HG02678 (cell line): ENCODE data around the gene ZNF385C.

Experiments used
- ATAC-seq: cut with Tn5 transposase; IDR thresholded peaks from one replicate; pipeline ENCODE4 v1.9.1; 2021; ENCODE audit warnings: mild to moderate bottlenecking, moderate library complexity; ENCODE audit not compliant: unreplicated experiment

The ZNF385C gene

DNA sequence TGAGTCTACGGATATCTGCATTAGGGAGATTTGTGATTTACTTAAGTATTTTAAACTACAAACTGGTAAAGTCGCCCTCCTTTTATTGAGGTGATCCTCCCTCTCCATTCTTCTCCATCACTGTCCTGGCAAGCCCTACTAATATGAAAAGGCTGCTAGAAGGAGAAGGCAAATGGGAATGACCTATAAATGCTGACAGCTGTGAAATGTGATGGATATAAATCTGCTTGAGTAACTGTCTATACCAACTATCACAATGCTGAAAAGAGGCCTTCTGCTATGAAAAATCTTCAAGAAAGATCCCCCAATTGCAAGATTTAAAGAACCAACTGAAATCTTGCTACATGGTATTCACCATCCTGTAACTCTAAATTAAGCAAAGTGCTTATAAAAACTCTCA lies 96.5 kb downstream of the ZNF385C start:
- no peak for ATAC-seq

- no peak for ATAC-seq
These were observed 97.7 kb downstream of the ZNF385C start for GRCh38 chr17:42000413-42001133.

GRCh38 chr17:41998497-41998896 lies 99.8 kb downstream of the ZNF385C start:
- no peak for ATAC-seq

GRCh38 chr17:41996855-41997164 lies 101.5 kb downstream of the ZNF385C start:
- ATAC-seq, result no peak

DNA sequence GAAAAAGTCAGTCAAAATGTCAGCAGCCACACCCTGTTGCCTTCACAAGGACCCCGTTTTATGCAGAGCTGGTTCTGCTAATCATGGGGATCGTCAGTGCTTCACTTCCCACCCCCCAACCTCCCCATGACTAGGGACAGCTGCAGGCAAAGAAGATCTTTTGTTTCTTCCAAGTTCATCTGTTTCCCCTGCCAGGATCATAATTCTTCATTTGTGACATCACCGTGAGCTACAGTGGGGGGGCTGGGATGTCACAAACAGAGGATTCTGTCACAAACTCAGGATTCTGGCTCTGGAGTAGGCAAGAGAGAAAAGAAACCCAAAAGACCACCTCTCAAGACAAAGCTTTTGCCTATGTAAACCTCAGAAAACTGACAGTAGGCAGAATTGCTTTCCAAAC lies 105.7 kb downstream of the ZNF385C start:
- no peak for ATAC-seq

- ATAC-seq, result no peak
These were observed 108.4 kb downstream of the ZNF385C start for GRCh38 chr17:41989702-41990419.

- no peak for ATAC-seq
These were observed 109.9 kb downstream of the ZNF385C start for GRCh38 chr17:41988418-41988817.

- no peak for ATAC-seq
These were observed 110.6 kb downstream of the ZNF385C start for GRCh38 chr17:41987642-41988041.

DNA sequence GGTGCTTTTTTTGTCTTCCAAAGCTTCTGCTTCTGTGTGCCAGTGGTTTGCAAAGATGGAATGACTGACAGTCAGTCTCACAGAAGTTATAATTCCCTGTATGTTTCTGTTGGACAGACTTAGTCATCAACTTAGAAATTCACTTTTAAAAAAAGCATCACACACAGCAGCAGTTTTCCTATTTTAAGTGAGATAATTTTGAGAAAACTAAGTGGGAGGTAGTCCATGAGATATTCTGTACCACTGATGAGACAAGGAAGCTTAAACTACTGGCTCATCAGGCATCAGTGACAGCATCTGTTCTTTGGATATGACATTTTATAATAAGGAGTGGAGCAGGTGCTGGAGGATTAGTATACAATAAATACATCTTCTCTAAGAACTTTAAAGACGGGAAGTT lies 111.6 kb downstream of the ZNF385C start:
- ATAC-seq, result no peak

DNA sequence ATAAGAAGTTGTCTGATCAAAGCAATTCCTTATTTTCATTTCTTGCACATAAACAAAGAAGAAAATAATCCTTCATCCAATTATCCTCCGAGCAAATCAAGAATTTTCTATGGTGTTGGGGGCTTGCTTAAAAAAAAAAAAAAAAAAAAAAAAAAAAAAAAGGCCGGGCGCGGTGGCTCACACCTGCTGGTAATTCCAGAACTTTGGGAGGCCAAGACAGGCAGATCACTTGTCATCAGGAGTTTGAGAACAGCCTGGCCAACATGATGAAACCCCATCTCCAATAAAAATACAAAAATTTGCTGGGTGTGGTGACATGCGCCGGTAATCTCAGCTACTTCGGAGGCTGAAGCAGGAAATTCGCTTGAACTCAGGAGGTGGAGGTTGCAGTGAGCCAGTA lies 112.4 kb downstream of the ZNF385C start:
- ATAC-seq, result no peak

- ATAC-seq, result no peak
These were observed 113.8 kb downstream of the ZNF385C start for GRCh38 chr17:41984454-41984853.

DNA sequence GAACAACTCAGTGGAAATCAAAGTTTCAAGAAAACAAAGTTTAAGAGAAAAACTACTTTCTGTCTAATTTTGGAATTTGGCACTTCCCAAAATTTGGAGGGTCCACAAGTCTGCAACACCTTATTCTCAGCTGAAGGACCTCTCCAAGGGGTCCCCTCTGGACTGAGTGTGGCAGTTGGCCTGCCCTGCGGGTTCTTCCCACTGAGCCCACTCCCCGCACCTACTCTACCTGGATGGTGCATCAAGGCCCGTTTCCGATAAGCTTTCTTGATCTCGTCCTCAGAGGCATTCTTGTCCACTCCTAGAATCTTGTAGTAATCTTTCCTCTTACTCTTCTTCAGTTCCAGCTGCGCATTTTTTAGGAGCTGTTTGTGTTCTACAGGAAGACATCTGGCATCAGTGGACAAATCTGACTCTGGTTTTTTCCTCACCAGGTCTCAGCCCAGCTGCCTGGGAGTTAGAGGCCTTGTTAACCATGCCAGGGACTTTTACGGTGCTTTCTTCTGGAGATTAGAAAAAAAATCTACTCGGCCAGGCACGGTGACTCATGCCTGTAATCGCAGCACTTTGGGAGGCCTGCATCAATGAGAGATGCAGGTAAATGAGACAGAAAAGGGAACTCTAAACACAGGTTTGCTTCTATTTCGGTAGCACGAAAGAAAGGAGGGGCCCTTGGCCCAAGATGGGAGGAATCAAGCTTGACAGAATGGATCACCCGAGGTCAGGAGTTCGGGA lies 116.1 kb downstream of the ZNF385C start:
- ATAC-seq, result no peak

- ATAC-seq, result no peak
These were observed 120.3 kb downstream of the ZNF385C start for GRCh38 chr17:41977991-41978390.

- ATAC-seq, result no peak
These were observed 122.0 kb downstream of the ZNF385C start for GRCh38 chr17:41976142-41976768.
